Measurements from ENCODE around the gene C5orf22.
"Not testable (repeated sequence)": the region's sequence is repeated elsewhere in the genome, so short reads cannot be mapped to it uniquely, and the experiment has no call there.

Gene C5orf22

GRCh38 chr5:31598640-31599611 is 66.8 kb downstream of the C5orf22 start:
- H3K27me3 ChIP-seq (ENCODE audit: insufficient read depth, poor library complexity, severe bottlenecking), result peaks cover 12% of the 10 kb centered on the region
- TF ChIP-seq SPI1 (IDR thresholded peaks at IDR 0.05; ENCODE audit: borderline replicate concordance, low read depth), result peak; percentile 92
- no peak for TF ChIP-seq POLR2AphosphoS5 (IDR thresholded peaks at IDR 0.05; ENCODE audit: low read depth)
- TF ChIP-seq REST (IDR thresholded peaks at IDR 0.05; ENCODE audit: insufficient replicate concordance, low read depth), result no peak
- DNase-seq (ENCODE audit: low read depth in 1 of 2, low spot score in 1 of 2), result no peak
- H3K27ac ChIP-seq (replicated peaks), result no peak overlapping the region
- no peak overlapping the region for H3K4me3 ChIP-seq (replicated peaks; ENCODE audit: insufficient read depth, low read length)

- H3K27me3 ChIP-seq (ENCODE audit: insufficient read depth, poor library complexity, severe bottlenecking), result not testable (repeated sequence)
These were observed 70.2 kb downstream of the C5orf22 start for GRCh38 chr5:31602305-31602704.

GRCh38 chr5:31604240-31604639 is 72.1 kb downstream of the C5orf22 start:
- Histone ChIP-seq H3K27ac (replicated peaks) (no peak overlapping the region), H3K27me3 (ENCODE audit: insufficient read depth, poor library complexity, severe bottlenecking) (no peaks in the 10 kb centered on the region), H3K4me3 (replicated peaks; ENCODE audit: insufficient read depth, low read length) (no peak overlapping the region)
- no peak for TF ChIP-seq POLR2AphosphoS5 (IDR thresholded peaks at IDR 0.05; ENCODE audit: low read depth)
- TF ChIP-seq CTCF (IDR thresholded peaks at IDR 0.05; ENCODE audit: insufficient read depth, low read length), result no peak
- TF ChIP-seq SPI1 (IDR thresholded peaks at IDR 0.05; ENCODE audit: borderline replicate concordance, low read depth), result no peak
- TF ChIP-seq GABPA (IDR thresholded peaks at IDR 0.05; ENCODE audit: low read depth), result no peak
- TF ChIP-seq REST (IDR thresholded peaks at IDR 0.05; ENCODE audit: insufficient replicate concordance, low read depth), result no peak
- DNase-seq (ENCODE audit: low read depth in 1 of 2, low spot score in 1 of 2), result no peak

More at GRCh38 chr5:31602305-31602704, 70.2 kb downstream of the C5orf22 start:
- not testable (repeated sequence) for H3K27ac ChIP-seq (replicated peaks); H3K4me3 ChIP-seq (replicated peaks; ENCODE audit: insufficient read depth, low read length); DNase-seq (ENCODE audit: low read depth in 1 of 2, low spot score in 1 of 2)

GRCh38 chr5:31604644-31605043 is 72.5 kb downstream of the C5orf22 start:
- TF ChIP-seq GABPA (IDR thresholded peaks at IDR 0.05; ENCODE audit: low read depth) (no peak), CTCF (IDR thresholded peaks at IDR 0.05; ENCODE audit: insufficient read depth, low read length) (no peak), POLR2AphosphoS5 (IDR thresholded peaks at IDR 0.05; ENCODE audit: low read depth) (no peak), REST (IDR thresholded peaks at IDR 0.05; ENCODE audit: insufficient replicate concordance, low read depth) (no peak), SPI1 (IDR thresholded peaks at IDR 0.05; ENCODE audit: borderline replicate concordance, low read depth) (no peak)
- Histone ChIP-seq H3K27me3 (ENCODE audit: insufficient read depth, poor library complexity, severe bottlenecking) (no peaks in the 10 kb centered on the region), H3K27ac (replicated peaks) (no peak overlapping the region), H3K4me3 (replicated peaks; ENCODE audit: insufficient read depth, low read length) (no peak overlapping the region)
- DNase-seq (ENCODE audit: low read depth in 1 of 2, low spot score in 1 of 2), result no peak
